Colonic mucosa (tissue), 4 donors: Measurements from ENCODE around the gene NRG3. TPM values are rescaled to one million over a fixed set of nuclear protein-coding genes. Genes with fewer than 3 reads are reported as not detected.

ENCODE experiments used
- DNase-seq: peaks from one replicate; pipeline ENCODE4 v3.0.0-alpha.2; 2020
- H3K27ac ChIP-seq: fragments of 200-600 bp; one replicate; pipeline ENCODE4 v1.8.0; 2021
- H3K27me3 ChIP-seq: fragments of 200-600 bp; one replicate; pipeline ENCODE4 v1.8.0; 2021
- H3K36me3 ChIP-seq: fragments of 200-600 bp; one replicate; pipeline ENCODE4 v1.8.0; 2021
- H3K4me1 ChIP-seq: fragments of 200-600 bp; one replicate; pipeline ENCODE4 v1.8.0; 2021; ENCODE audit warnings: mild to moderate bottlenecking
- H3K4me3 ChIP-seq: fragments of 200-600 bp; one replicate; pipeline ENCODE4 v1.8.0; 2021
- H3K9ac ChIP-seq, 2 donors: one replicate each; pipeline ENCODE4 v1.7.0; 2013; ENCODE audit warnings: control low read depth in 2 of 2, low read depth in 2 of 2, low read length in 2 of 2
- H3K9me3 ChIP-seq: fragments of 200-600 bp; one replicate; pipeline ENCODE4 v1.8.0; 2021
- CTCF ChIP-seq: fragments of 200-600 bp; IDR thresholded peaks from one replicate; pipeline ENCODE4 v1.8.0; 2022; ENCODE audit warnings: antibody characterized with exemption, mild to moderate bottlenecking
- intact Hi-C: fragments of 100-400 bp; cut with DNase I; formaldehyde crosslinking; loops from one replicate; pipeline ENCODE4 v1.14.1; 2022
- total RNA-seq, 2 donors: library from RNA; stranded (reverse); fragmentation: NEBNext Ultra II Directional in 1 of 2; extraction: Animal tissue kit (Norgen Biotek cat#: 25700) in 1 of 2; gene quantifications; one replicate each; pipeline ENCODE4 v1.2.1, GENCODE V29; 2021
- donor health status: healthy.
- donor health status: DM: no; HTN: no; CAD: no.
- donor health status: DM: no; HTN: no; CAD: no.

Gene NRG3
- total RNA-seq, 2 donors from 2014 or later = 0.24 TPM; not detected in 1

- Histone ChIP-seq H3K27ac (no peak overlapping the region), H3K36me3 (no peaks in the 10 kb centered on the region), H3K4me3 (no peak overlapping the region), H3K27me3 (no peaks in the 10 kb centered on the region), H3K4me1 (no peaks in the 10 kb centered on the region), H3K9ac (no peak overlapping the region), H3K9me3 (no peaks in the 10 kb centered on the region)
- no peak for DNase-seq
- intact Hi-C loops = no loop called here
- no peak for TF ChIP-seq CTCF
Observed at GRCh38 chr10:82558014-82558607, 683.1 kb downstream of the NRG3 start.

GRCh38 chr10:82564353-82565196 lies 689.6 kb downstream of the NRG3 start:
- H3K9ac ChIP-seq = no peak overlapping the region
- H3K27me3 ChIP-seq = no peaks in the 10 kb centered on the region
- intact Hi-C loops = no loop called here
- no peak overlapping the region for H3K4me3 ChIP-seq
- DNase-seq = no peak
- no peak overlapping the region for H3K27ac ChIP-seq
- no peak for TF ChIP-seq CTCF
- no peaks in the 10 kb centered on the region for H3K4me1 ChIP-seq
- H3K36me3 ChIP-seq = no peaks in the 10 kb centered on the region
- no peaks in the 10 kb centered on the region for H3K9me3 ChIP-seq

- no peaks in the 10 kb centered on the region for H3K4me1 ChIP-seq
- H3K36me3 ChIP-seq = no peaks in the 10 kb centered on the region
- no peak overlapping the region for H3K4me3 ChIP-seq
- no peaks in the 10 kb centered on the region for H3K9me3 ChIP-seq
- no peak overlapping the region for H3K27ac ChIP-seq
- H3K27me3 ChIP-seq = no peaks in the 10 kb centered on the region
- H3K9ac ChIP-seq = no peak overlapping the region
- no peak for TF ChIP-seq CTCF
- no peak for DNase-seq
- intact Hi-C loops = no loop called here
Observed at GRCh38 chr10:82565197-82565575, 690.2 kb downstream of the NRG3 start.

GRCh38 chr10:82572744-82573143 lies 697.8 kb downstream of the NRG3 start:
- TF ChIP-seq CTCF = no peak
- no peak overlapping the region for H3K4me3 ChIP-seq
- H3K27me3 ChIP-seq = no peaks in the 10 kb centered on the region
- no peak overlapping the region for H3K9ac ChIP-seq
- no peaks in the 10 kb centered on the region for H3K4me1 ChIP-seq
- no peak overlapping the region for H3K27ac ChIP-seq
- H3K36me3 ChIP-seq = no peaks in the 10 kb centered on the region
- no peak for DNase-seq
- intact Hi-C loops = no loop called here
- no peaks in the 10 kb centered on the region for H3K9me3 ChIP-seq

- no peak overlapping the region for H3K27ac ChIP-seq
- intact Hi-C loops = no loop called here
- H3K36me3 ChIP-seq = no peaks in the 10 kb centered on the region
- DNase-seq = no peak
- H3K4me1 ChIP-seq = no peaks in the 10 kb centered on the region
- H3K9ac ChIP-seq = no peak overlapping the region
- H3K9me3 ChIP-seq = no peaks in the 10 kb centered on the region
- no peaks in the 10 kb centered on the region for H3K27me3 ChIP-seq
- no peak for TF ChIP-seq CTCF
- no peak overlapping the region for H3K4me3 ChIP-seq
Observed at GRCh38 chr10:82574081-82574480, 699.1 kb downstream of the NRG3 start.
